A549 (cell line): Measurements from ENCODE around the gene NRXN2. TPM values are rescaled to one million over a fixed set of nuclear protein-coding genes. Genes with fewer than 3 reads are reported as not detected.

ENCODE experiments used
- ATAC-seq, 2 experiments: fragments of 200-7000 bp in 1 of 2; fragments of >200 bp in 1 of 2; cut with Nextera tagmentation in 1 of 2; cut with Tn5 transposase in 1 of 2; 3 replicates each; pipeline versions ENCODE4 v1.8.0 to v1.9.1; 2018 to 2020; ENCODE audit warnings: mild to moderate bottlenecking in 1 of 2, moderate library complexity in 1 of 2
- CTCF ChIA-PET: fragments of 300-600 bp; sonication (Branson Sonifier 250); formaldehyde crosslinking; extraction: SDS; loops from one replicate; lab custom pipeline; 2021; ENCODE audit warnings: antibody characterized with exemption, inconsistent platforms; lab: Yijun Ruan, JAX
- POLR2A ChIA-PET: fragments of 350-600 bp; formaldehyde crosslinking; extraction: SDS; loops from one replicate; lab custom pipeline; 2021; ENCODE audit warnings: antibody characterized with exemption, inconsistent platforms; lab: Yijun Ruan, JAX
- DNase-seq, 2 experiments: peaks; one replicate each; pipeline versions ENCODE4 v3.0.0 to v3.0.0-alpha.2; 2011 to 2016; ENCODE audit warnings: low read depth in 1 of 2, low spot score in 1 of 2
- FAIRE-seq: peaks from 2 replicates; lab custom pipeline; 2011; peaks lifted over from hg19 to GRCh38; lab: Jason Lieb, UNC
- H3K27ac ChIP-seq, 2 experiments: fragments of >200 bp; sonication (Bioruptor Twin); formaldehyde crosslinking; 3 replicates each; pipeline ENCODE4 v1.5.1; 2016 to 2017
- H3K4me1 ChIP-seq: fragments of >200 bp; sonication (Bioruptor Twin); formaldehyde crosslinking; 3 replicates; pipeline ENCODE4 v1.6.1; 2016
- H3K4me2 ChIP-seq: fragments of >200 bp; sonication (Bioruptor Twin); formaldehyde crosslinking; 3 replicates; pipeline ENCODE4 v1.6.1; 2016
- H3K4me3 ChIP-seq: fragments of >200 bp; sonication (Bioruptor Twin); formaldehyde crosslinking; 3 replicates; pipeline ENCODE4 v1.5.1; 2016
- H3K9me3 ChIP-seq: fragments of >200 bp; sonication (Bioruptor Twin); formaldehyde crosslinking; 3 replicates; pipeline ENCODE4 v1.6.1; 2016
- CBX2 ChIP-seq: fragments of 200-600 bp; sonication (generic); IDR thresholded peaks from 2 replicates; pipeline ENCODE4 v1.6.1; 2016; ENCODE audit warnings: low read depth, mild to moderate bottlenecking, borderline replicate concordance
- CBX8 ChIP-seq: fragments of 200-600 bp; sonication (generic); IDR thresholded peaks from 2 replicates; pipeline ENCODE4 v1.6.1; 2016
- CHD4 ChIP-seq: fragments of 200-600 bp; sonication (generic); IDR thresholded peaks from 2 replicates; pipeline ENCODE4 v1.6.1; 2016; ENCODE audit warnings: antibody characterized with exemption, mild to moderate bottlenecking, borderline replicate concordance
- CTCF ChIP-seq: fragments of >200 bp; sonication (Bioruptor Twin); formaldehyde crosslinking; IDR thresholded peaks from 3 replicates; pipeline ENCODE4 v1.5.1; 2016
- EP300 ChIP-seq, 2 experiments: fragments of >200 bp; sonication (Bioruptor Twin); formaldehyde crosslinking; IDR thresholded peaks; 2 replicates in 1 of 2; 3 replicates in 1 of 2; pipeline ENCODE4 v1.6.1; 2016 to 2017
- FOXS1 ChIP-seq: fragments of 250-450 bp; sonication (Bioruptor Pico); IDR thresholded peaks from 2 replicates; pipeline ENCODE4 v1.5.0; 2020; ENCODE audit warnings: mild to moderate bottlenecking, moderate library complexity
- HOXA7 ChIP-seq: fragments of 250-450 bp; sonication (Bioruptor Pico); IDR thresholded peaks from 2 replicates; pipeline ENCODE4 v1.5.0; 2020; ENCODE audit warnings: mild to moderate bottlenecking, moderate library complexity
- JUN ChIP-seq, 2 experiments: fragments of >200 bp; sonication (Bioruptor Twin); formaldehyde crosslinking; IDR thresholded peaks; 2 replicates in 1 of 2; 3 replicates in 1 of 2; pipeline ENCODE4 v1.6.1; 2016 to 2017
- KDM5A ChIP-seq: fragments of 200-600 bp; sonication (generic); IDR thresholded peaks from 2 replicates; pipeline ENCODE4 v1.6.1; 2016; ENCODE audit warnings: antibody characterized with exemption, mild to moderate bottlenecking
- MAX ChIP-seq: IDR thresholded peaks from 2 replicates; pipeline ENCODE4 v1.6.1; 2012
- MAZ ChIP-seq: fragments of 150-350 bp; IDR thresholded peaks from 2 replicates; pipeline ENCODE4 v1.6.1; 2014; ENCODE audit warnings: antibody characterized with exemption, low read depth, low read length, borderline replicate concordance
- NFE2L2 ChIP-seq: fragments of 150-350 bp; conservative IDR thresholded peaks from 2 replicates; pipeline ENCODE4 v1.6.1; 2014; ENCODE audit warnings: low read length
- NPAS2 ChIP-seq: fragments of 250-450 bp; sonication (Bioruptor Pico); IDR thresholded peaks from 2 replicates; pipeline ENCODE4 v1.8.0; 2022; ENCODE audit warnings: mild to moderate bottlenecking, moderate library complexity, borderline replicate concordance
- PHF8 ChIP-seq: fragments of 200-600 bp; sonication (generic); IDR thresholded peaks from 2 replicates; pipeline ENCODE4 v1.6.1; 2016; ENCODE audit warnings: low read depth, mild to moderate bottlenecking, antibody characterized with exemption, moderate library complexity, borderline replicate concordance
- POLR2A ChIP-seq: IDR thresholded peaks from 2 replicates; pipeline ENCODE4 v1.6.1; 2012; ENCODE audit warnings: mild to moderate bottlenecking, low read length
- RARB ChIP-seq: fragments of 250-450 bp; sonication (Bioruptor Pico); IDR thresholded peaks from 2 replicates; pipeline ENCODE4 v1.8.0; 2021; ENCODE audit warnings: mild to moderate bottlenecking, moderate library complexity
- RCOR1 ChIP-seq: fragments of 150-350 bp; IDR thresholded peaks from 2 replicates; pipeline ENCODE4 v1.6.1; 2014; ENCODE audit warnings: antibody characterized with exemption, low read length, low read depth
- REST ChIP-seq: fragments of 200-600 bp; sonication (generic); IDR thresholded peaks from 2 replicates; pipeline ENCODE4 v1.6.1; 2016; ENCODE audit warnings: antibody characterized with exemption, mild to moderate bottlenecking, moderate library complexity
- RFX5 ChIP-seq: fragments of 450-650 bp; IDR thresholded peaks from 2 replicates; pipeline ENCODE4 v1.7.1; 2014; ENCODE audit warnings: antibody characterized with exemption, mild to moderate bottlenecking, moderate library complexity
- RNF2 ChIP-seq: fragments of 200-600 bp; sonication (generic); IDR thresholded peaks from 2 replicates; pipeline ENCODE4 v1.6.1; 2016; ENCODE audit warnings: low read depth, mild to moderate bottlenecking, antibody characterized with exemption, moderate library complexity, borderline replicate concordance
- TP53 ChIP-seq: fragments of 250-450 bp; sonication (Bioruptor Pico); IDR thresholded peaks from 2 replicates; pipeline ENCODE4 v1.5.0; 2021; ENCODE audit warnings: mild to moderate bottlenecking, moderate library complexity
- ZFP36 ChIP-seq: fragments of 450-650 bp; IDR thresholded peaks from 2 replicates; pipeline ENCODE4 v1.6.1; 2014; ENCODE audit warnings: borderline replicate concordance; ENCODE audit not compliant: partially characterized antibody
- ZNF302 ChIP-seq: fragments of 250-450 bp; sonication (Bioruptor Pico); IDR thresholded peaks from 2 replicates; pipeline ENCODE4 v1.9.0; 2021; ENCODE audit warnings: inconsistent platforms, mild to moderate bottlenecking, moderate library complexity
- ZSCAN20 ChIP-seq: fragments of 250-450 bp; sonication (Bioruptor Pico); IDR thresholded peaks from 2 replicates; pipeline ENCODE4 v1.8.0; 2022; ENCODE audit warnings: mild to moderate bottlenecking, moderate library complexity
- WGBS: methylation state at CpG from one replicate; pipeline ENCODE4 v1.1.6; 2017; ENCODE audit errors: missing lambda C conversion rate; 5-methylcytosine and 5-hydroxymethylcytosine counted together
- polyA plus RNA-seq, 4 experiments: library from polyadenylated mRNA; depleted of rRNA in 3 of 4; stranded (reverse); fragments of >200 nt; fragmentation: RNase III in 1 of 4; extraction: RNeasy Plus Mini Kit Qiagen cat#74134 plus additional on column Dnase treatment in 1 of 4; gene quantifications; 2 replicates in 3 of 4; 3 replicates in 1 of 4; pipeline ENCODE4 v1.2.3, GENCODE V29; 2011 to 2017
- TF ChIP-seq, protein P1 (sequence below): fragments of >200 bp; sonication (Bioruptor Twin); formaldehyde crosslinking; IDR thresholded peaks from 2 replicates; pipeline ENCODE4 v1.6.1; 2016
- TF ChIP-seq, protein P2 (sequence below): fragments of 250-450 bp; sonication (Bioruptor Pico); IDR thresholded peaks from 2 replicates; pipeline ENCODE4 v1.5.0; 2021; ENCODE audit warnings: mild to moderate bottlenecking, moderate library complexity, borderline replicate concordance

NRXN2 gene
- polyA plus RNA-seq, 2 of the 4 experiments (the other 2 are of a cell fraction), result 0.04 TPM; not detected in 1

- TF ChIP-seq ZSCAN20 (CRISPR knock-in tag) (no peak), MAZ (no peak), ZFP36 (no peak), FOXS1 (CRISPR knock-in tag) (no peak), EP300 (IDR thresholded peaks at IDR 0.05) (no peak), CTCF (no peak), TP53 (no peak), NFE2L2 (no peak), PHF8 (no peak), KDM5A (no peak), REST (no peak), NPAS2 (no peak), CBX8 (no peak), RFX5 (no peak), POLR2A (no peak), CHD4 (no peak), RARB (CRISPR knock-in tag) (no peak), RNF2 (no peak)
- TF ChIP-seq, protein P1, sequence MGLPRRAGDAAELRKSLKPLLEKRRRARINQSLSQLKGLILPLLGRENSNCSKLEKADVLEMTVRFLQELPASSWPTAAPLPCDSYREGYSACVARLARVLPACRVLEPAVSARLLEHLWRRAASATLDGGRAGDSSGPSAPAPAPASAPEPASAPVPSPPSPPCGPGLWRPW, result no peak
- TF ChIP-seq, protein P2, sequence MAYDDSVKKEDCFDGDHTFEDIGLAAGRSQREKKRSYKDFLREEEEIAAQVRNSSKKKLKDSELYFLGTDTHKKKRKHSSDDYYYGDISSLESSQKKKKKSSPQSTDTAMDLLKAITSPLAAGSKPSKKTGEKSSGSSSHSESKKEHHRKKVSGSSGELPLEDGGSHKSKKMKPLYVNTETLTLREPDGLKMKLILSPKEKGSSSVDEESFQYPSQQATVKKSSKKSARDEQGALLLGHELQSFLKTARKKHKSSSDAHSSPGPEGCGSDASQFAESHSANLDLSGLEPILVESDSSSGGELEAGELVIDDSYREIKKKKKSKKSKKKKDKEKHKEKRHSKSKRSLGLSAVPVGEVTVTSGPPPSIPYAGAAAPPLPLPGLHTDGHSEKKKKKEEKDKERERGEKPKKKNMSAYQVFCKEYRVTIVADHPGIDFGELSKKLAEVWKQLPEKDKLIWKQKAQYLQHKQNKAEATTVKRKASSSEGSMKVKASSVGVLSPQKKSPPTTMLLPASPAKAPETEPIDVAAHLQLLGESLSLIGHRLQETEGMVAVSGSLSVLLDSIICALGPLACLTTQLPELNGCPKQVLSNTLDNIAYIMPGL (CRISPR knock-in tag), result no peak
- TF ChIP-seq, all 56 proteins: peak for 0
- ChIA-PET CTCF (interaction anchor here (1.0 to 1.5 kb wide), 2 partner anchors 37 to 170 kb away, joined by 3 to 6 read pairs; no protein-coding TSS in a partner anchor), POLR2A (no interaction called here)
- FAIRE-seq (no peak), ATAC-seq (no peak), DNase-seq (no peak)
- Histone ChIP-seq H3K4me2 (no peak overlapping the region), H3K4me1 (no peaks in the 10 kb centered on the region), H3K27ac (no peak overlapping the region), H3K4me3 (no peak overlapping the region), H3K9me3 (no peaks in the 10 kb centered on the region)
- 71% methylated on average over 4 of the region's 4 CpGs for WGBS
These were observed 103.8 kb downstream of the NRXN2 start for GRCh38 chr11:64619196-64619595.

GRCh38 chr11:64616817-64617216 is 106.2 kb downstream of the NRXN2 start:
- ATAC-seq (no peak), FAIRE-seq (no peak), DNase-seq (no peak)
- Histone ChIP-seq H3K27ac (no peak overlapping the region), H3K4me1 (no peaks in the 10 kb centered on the region), H3K4me3 (no peak overlapping the region), H3K9me3 (no peaks in the 10 kb centered on the region)
- CTCF ChIA-PET, result interaction anchor here (0.8 to 2.4 kb wide), 2 partner anchors 13 to 72 kb away, joined by 4 to 6 read pairs; no protein-coding TSS in a partner anchor
- 45% methylated on average over 3 of the region's 3 CpGs for WGBS
- POLR2A ChIA-PET, result no interaction called here
- no peak for TF ChIP-seq HOXA7 (CRISPR knock-in tag)
- TF ChIP-seq RCOR1, result no peak
- no peak for TF ChIP-seq MAZ
- no peak for TF ChIP-seq ZNF302 (CRISPR knock-in tag)
- TF ChIP-seq RFX5, result no peak
- no peak for TF ChIP-seq CBX2
- TF ChIP-seq ZFP36, result no peak
- TF ChIP-seq MAX, result no peak
- TF ChIP-seq JUN (IDR thresholded peaks at IDR 0.05), result no peak
- TF ChIP-seq ZSCAN20 (CRISPR knock-in tag), result no peak
- no peak for TF ChIP-seq EP300 (IDR thresholded peaks at IDR 0.05)
- TF ChIP-seq, all 56 proteins: peak for 0
- H3K4me2 ChIP-seq, result no peak overlapping the region
